OCI-LY1 (cell line): Measurements from ENCODE around the gene SIRT4.

ENCODE experiments used
- H2AFZ ChIP-seq: fragments of 200-600 bp; sonication (generic), shearing (Covaris generic); 2 replicates; pipeline ENCODE4 v1.6.0; 2014; ENCODE audit warnings: antibody characterized with exemption, mild to moderate bottlenecking, low read length
- H3F3A ChIP-seq: fragments of 200-600 bp; sonication (generic), shearing (Covaris generic); 2 replicates; pipeline ENCODE4 v1.6.0; 2014; ENCODE audit warnings: mild to moderate bottlenecking, antibody characterized with exemption, low read length, moderate library complexity; ENCODE audit not compliant: insufficient read depth
- H3K27ac ChIP-seq: fragments of 200-600 bp; sonication (generic); 2 replicates; pipeline ENCODE4 v1.5.1; 2014; ENCODE audit warnings: low read length, mixed run types, mild to moderate bottlenecking, low read depth; ENCODE audit not compliant: poor library complexity, severe bottlenecking
- H3K27me3 ChIP-seq: fragments of 200-600 bp; sonication (generic); 2 replicates; pipeline ENCODE4 v1.6.0; 2014; ENCODE audit warnings: antibody characterized with exemption, mild to moderate bottlenecking, low read length, moderate library complexity; ENCODE audit not compliant: insufficient read depth
- H3K36me3 ChIP-seq: fragments of 200-600 bp; sonication (generic); 2 replicates; pipeline ENCODE4 v1.6.1; 2014; ENCODE audit warnings: mild to moderate bottlenecking, antibody characterized with exemption, low read length, moderate library complexity, mixed read lengths; ENCODE audit not compliant: insufficient read depth
- H3K4me1 ChIP-seq: fragments of 200-600 bp; sonication (generic); 2 replicates; pipeline ENCODE4 v1.5.1; 2014; ENCODE audit warnings: mild to moderate bottlenecking, low read length, moderate library complexity; ENCODE audit not compliant: insufficient read depth, severe bottlenecking
- H3K4me2 ChIP-seq: fragments of 200-600 bp; sonication (generic), shearing (Covaris generic); 2 replicates; pipeline ENCODE4 v1.6.1; 2014; ENCODE audit warnings: low read length
- H3K4me3 ChIP-seq: fragments of 200-600 bp; sonication (generic); 2 replicates; pipeline ENCODE4 v1.5.1; 2014; ENCODE audit warnings: low read length, low read depth, mild to moderate bottlenecking, mixed read lengths; ENCODE audit not compliant: poor library complexity, severe bottlenecking
- H3K79me2 ChIP-seq: fragments of 200-600 bp; shearing (Covaris generic); 2 replicates; pipeline ENCODE4 v1.6.1; 2016; ENCODE audit warnings: mixed run types, low read length, mixed read lengths; ENCODE audit not compliant: insufficient read depth
- H3K9ac ChIP-seq: fragments of 200-600 bp; sonication (generic), shearing (Covaris generic); 2 replicates; pipeline ENCODE4 v1.6.1; 2014; ENCODE audit warnings: mild to moderate bottlenecking, low read length, mixed read lengths
- H3K9me2 ChIP-seq: fragments of 200-600 bp; sonication (generic), shearing (Covaris generic); 2 replicates; pipeline ENCODE4 v1.6.1; 2014; ENCODE audit warnings: low read depth, mild to moderate bottlenecking, low read length, mixed read lengths
- H3K9me3 ChIP-seq: fragments of 200-600 bp; shearing (Covaris generic); 2 replicates; pipeline ENCODE4 v1.6.1; 2014; ENCODE audit warnings: low read length, mixed read lengths
- H4K20me1 ChIP-seq: fragments of 200-600 bp; sonication (generic), shearing (Covaris generic); 2 replicates; pipeline ENCODE4 v1.6.0; 2016; ENCODE audit warnings: mild to moderate bottlenecking, low read length; ENCODE audit not compliant: insufficient read depth
- CTCF ChIP-seq: fragments of 200-600 bp; sonication (generic), shearing (Covaris generic); IDR thresholded peaks from 2 replicates; pipeline ENCODE4 v1.5.1; 2017; ENCODE audit warnings: mild to moderate bottlenecking, antibody characterized with exemption, low read length, moderate library complexity, mixed read lengths
- EZH2 ChIP-seq: fragments of 200-600 bp; sonication (generic), shearing (Covaris generic); IDR thresholded peaks from 2 replicates; pipeline ENCODE4 v1.8.0; 2017; ENCODE audit warnings: borderline replicate concordance, mixed run types, mild to moderate bottlenecking, antibody characterized with exemption, low read length, moderate library complexity, mixed read lengths

SIRT4 gene

GRCh38 chr12:120337730-120338129 lies 35.6 kb downstream of the SIRT4 start:
- Histone ChIP-seq H3K4me1 (no peaks in the 10 kb centered on the region), H3K9ac (no peak overlapping the region), H3K36me3 (no peaks in the 10 kb centered on the region), H3K9me2 (no peaks in the 10 kb centered on the region), H3K27me3 (no peaks in the 10 kb centered on the region; the same call in 1 of the 2 replicates), H4K20me1 (no peaks in the 10 kb centered on the region), H3F3A (no peaks in the 10 kb centered on the region), H3K27ac (no peak overlapping the region), H3K4me2 (no peak overlapping the region), H3K4me3 (no peak overlapping the region), H2AFZ (no peak overlapping the region), H3K9me3 (peaks cover 8% of the 10 kb centered on the region), H3K79me2 (no peaks in the 10 kb centered on the region)
- TF ChIP-seq EZH2 (no peak), CTCF (no peak)

GRCh38 chr12:120339256-120339655 lies 37.1 kb downstream of the SIRT4 start:
- Histone ChIP-seq H4K20me1 (no peaks in the 10 kb centered on the region), H2AFZ (no peak overlapping the region), H3K9me2 (no peaks in the 10 kb centered on the region), H3K27me3 (no peaks in the 10 kb centered on the region; the same call in 1 of the 2 replicates), H3K4me1 (no peaks in the 10 kb centered on the region), H3K4me3 (no peak overlapping the region), H3K9me3 (peaks cover 8% of the 10 kb centered on the region), H3K4me2 (no peak overlapping the region), H3K9ac (no peak overlapping the region), H3K79me2 (no peaks in the 10 kb centered on the region), H3F3A (no peaks in the 10 kb centered on the region), H3K36me3 (no peaks in the 10 kb centered on the region), H3K27ac (no peak overlapping the region)
- TF ChIP-seq CTCF (no peak), EZH2 (no peak)

GRCh38 chr12:120342175-120343038 lies 40.3 kb downstream of the SIRT4 start:
- Histone ChIP-seq H2AFZ (no peak overlapping the region), H4K20me1 (no peaks in the 10 kb centered on the region), H3K79me2 (no peaks in the 10 kb centered on the region), H3K27ac (no peak overlapping the region), H3K9ac (no peak overlapping the region), H3K4me3 (no peak overlapping the region), H3K4me1 (no peaks in the 10 kb centered on the region), H3K4me2 (no peak overlapping the region), H3K9me3 (peaks cover 3% of the 10 kb centered on the region; the same call in 1 of the 2 replicates), H3K36me3 (no peaks in the 10 kb centered on the region), H3K9me2 (no peaks in the 10 kb centered on the region), H3K27me3 (no peaks in the 10 kb centered on the region; the same call in 1 of the 2 replicates), H3F3A (no peaks in the 10 kb centered on the region)
- TF ChIP-seq EZH2 = no peak
- no peak for TF ChIP-seq CTCF
